NCI-H1105 (cell line): ENCODE measurements around the gene PAH.

Experiments
- DNase-seq: peaks from one replicate; lab custom pipeline; 2025; lab: John Stamatoyannopoulos, UW

The PAH gene

DNA sequence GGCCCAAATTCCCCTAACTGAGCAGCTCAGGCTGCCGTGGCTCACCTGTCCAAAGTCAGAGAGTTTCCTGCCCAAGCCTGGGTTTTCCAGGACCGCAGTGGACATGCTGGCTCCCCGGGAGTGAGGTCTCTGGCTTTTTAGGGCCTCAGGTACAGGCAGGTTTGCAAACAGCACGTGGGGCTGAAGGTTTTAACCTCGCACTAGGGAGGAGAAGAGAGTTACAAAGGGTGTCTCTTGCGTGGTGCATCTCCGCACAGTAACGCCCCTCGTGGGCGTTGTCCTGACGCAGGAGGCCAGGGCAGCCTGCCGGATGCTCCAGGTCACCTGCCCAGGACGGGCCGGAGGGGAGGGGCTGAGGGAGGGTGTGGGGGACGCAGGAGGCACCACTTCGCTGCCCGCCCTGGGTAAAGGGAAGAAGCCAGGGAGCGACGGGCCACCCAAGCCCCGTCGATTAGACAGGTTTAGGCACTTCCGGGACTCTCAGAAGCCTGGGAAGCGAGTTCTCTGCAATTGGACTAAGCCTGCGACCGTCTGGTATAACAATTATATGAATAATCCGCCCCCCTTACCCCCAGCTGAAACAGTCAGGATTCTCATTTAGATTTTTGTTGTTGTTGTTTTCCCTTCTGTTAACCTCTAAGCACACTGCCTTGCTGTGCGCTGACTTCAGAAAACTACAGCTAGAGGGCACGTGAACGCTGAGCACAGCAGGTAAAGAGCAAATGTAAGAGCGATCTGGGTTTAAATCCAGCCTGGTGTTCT, at the start of gene PAH:
TSS of gene PAH (minus strand) at position 219 of the 762 bp plus-strand sequence. CDS start at position 105, 114 bp downstream.
- no peak for DNase-seq

DNA sequence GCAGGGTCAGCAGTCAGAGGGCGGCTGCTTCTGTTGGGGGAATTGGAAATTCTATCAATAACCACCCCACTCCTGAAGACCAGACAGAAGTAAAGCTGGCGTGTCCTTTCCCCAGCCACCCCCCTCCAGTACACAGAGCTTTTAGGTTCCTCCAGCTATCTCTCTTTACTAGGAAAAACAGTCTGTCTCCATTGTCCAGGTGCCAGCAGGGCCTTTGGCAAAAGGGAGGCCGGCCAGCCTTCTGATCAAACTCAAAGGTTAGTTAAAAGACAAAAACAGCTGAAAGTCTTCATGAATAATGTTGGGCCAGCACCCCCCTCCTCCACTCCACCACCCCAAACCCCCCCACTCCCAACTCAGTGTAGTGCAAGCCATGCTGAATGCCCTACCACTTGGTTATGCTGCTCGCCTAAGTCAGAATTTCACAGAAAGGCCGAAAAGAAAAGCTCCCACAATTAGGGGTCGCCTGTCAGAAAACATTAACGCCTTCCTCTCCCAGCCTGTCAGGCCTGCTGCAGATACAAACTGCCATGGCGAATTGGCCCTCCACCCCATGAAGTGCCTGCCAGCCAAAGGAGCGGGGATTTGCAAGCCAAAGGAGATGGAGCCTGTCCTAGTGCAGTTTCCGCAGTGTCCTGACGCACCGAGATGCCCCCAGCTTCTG, 49.3 kb upstream of the PAH start:
- no peak for DNase-seq

DNA sequence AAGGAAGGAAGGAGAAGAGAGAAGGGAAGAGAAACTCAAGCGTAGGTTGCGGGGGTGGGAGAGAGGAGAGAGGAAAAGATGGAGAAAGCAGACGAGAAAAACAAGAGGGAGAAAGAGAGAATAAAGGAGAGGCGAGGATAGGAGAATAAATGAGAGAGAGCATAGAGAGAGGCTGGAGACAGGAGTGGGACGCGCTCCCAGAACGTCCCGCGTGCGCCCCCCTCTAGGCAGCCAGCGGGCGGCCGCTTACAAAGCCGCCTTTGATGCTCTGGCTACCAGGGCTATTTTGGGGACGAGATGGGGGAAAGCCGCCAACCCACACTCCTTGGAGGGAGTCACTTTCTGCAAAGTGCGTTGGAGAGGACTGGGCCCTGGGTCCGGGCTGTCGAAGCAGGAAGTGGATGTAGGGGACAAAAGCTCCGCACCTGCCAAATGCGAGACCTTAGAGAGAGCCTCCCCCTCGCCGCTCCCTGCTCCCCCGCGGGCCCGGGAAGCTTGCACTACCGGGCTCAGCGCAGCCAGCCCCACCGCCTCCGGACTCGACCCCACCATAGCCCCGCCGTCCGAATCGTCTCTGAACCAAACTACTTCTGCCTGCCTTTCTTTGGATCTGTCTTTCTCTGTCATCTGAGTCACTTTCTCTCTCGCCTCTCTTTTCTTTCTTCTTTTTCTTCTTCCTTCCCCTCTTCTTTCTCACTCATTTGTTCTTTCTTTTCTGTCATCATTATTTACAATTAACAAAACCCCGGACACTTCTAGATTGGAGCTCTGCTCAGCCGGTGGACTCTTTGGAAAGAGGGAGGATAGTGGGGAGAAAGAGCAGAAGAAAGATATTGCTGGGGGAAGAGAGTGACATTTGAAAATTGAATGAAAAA, 48.5 kb upstream of the PAH start:
- DNase-seq: peak; percentile 27

DNA sequence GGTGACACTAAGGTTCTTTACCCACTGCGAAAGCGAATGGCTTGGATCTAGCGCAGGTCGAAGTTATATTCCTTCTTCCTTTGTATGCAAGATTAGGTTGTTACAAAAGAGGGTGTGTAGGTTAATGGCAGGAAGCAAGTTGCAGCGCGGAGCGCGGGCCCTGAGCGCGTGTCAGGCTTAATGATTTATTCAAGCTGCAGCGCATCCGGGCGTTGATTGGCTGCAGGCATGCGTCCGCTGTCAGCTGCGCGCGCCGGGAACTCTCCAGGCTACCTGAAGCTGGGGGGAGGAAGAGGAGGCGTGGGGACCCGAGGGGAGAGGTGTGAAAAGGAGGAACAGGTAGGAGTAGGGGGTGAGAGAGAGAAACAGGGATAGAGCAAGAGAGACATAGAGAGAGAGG, 47.8 kb upstream of the PAH start:
- DNase-seq: peak; percentile 78

DNA sequence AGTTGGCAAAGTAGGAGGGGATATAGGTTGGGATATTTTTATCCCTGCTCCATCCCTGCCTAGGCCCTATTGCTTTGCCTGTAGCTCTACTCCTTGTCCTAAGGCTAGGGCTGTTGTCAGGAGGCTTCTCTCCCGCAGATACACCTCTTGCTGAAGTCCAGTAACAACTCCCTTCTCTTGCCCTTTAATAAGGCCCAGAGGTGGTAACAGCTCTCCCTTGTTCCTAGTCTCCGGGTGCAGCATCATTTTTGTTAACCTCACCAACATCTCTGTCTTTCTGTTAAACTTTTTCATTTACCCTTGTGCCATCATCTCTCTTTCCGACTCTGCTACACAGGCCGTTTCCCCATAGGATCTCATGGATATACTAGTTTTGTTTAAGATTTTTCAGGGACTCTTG, 46.8 kb upstream of the PAH start:
- no peak for DNase-seq

DNA sequence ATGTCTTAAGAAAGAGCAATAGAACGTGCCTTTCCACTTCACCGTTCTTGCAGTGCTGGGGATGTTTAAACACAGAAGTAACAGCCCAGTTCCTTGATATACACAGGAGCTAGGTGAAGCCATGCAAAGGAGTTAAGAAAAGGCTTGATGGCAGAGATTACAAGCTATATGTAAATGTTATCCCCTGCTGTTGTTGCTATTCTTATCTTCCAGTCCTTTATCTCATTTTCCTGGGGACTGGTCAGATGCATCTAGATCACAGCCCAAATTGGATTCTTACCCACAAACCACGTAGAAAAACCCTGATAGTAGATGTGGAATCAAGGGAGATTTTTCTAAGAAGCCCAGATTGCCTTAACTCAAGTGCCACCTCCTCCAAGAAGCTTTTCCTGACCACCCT, 45.9 kb upstream of the PAH start:
- no peak for DNase-seq

DNA sequence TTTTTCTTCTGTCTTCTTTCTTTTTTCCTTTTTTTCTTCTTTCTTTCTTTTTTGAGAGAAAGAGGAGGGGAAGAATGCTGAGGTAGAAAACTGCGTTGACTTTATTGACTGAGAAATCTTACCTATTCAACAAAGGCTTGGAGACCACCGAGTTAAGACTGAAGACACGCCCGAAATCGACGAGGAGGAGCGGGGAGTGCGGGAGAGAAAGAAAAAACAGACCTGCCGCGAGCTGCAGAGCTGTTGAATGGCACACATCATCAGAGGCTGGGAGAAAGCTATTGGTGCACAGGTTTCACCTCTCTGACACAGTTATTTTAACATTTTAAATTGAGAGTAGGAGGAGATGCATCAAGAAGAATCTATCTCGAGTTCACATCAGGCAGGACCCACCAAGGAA, 45.5 kb upstream of the PAH start:
- no peak for DNase-seq

DNA sequence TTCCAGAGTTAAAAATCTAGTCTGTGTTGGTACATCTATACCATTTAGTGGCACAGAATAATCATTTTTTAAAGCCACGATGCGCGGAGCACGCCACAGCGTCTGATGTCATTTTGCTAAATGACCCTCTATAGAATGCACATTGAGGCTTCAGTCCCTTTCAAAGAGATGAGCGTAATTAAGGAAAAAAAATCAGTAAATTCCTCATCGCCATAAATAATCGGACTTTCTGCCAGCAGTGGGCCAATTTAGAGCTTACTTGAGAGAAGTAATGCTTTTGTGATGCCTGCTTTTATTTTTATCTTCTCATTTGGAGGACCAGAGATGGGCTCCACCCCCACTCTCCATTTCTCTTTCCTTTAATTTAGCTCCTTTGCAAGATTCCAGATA, 44.4 kb upstream of the PAH start:
- peak; percentile 95 for DNase-seq

DNA sequence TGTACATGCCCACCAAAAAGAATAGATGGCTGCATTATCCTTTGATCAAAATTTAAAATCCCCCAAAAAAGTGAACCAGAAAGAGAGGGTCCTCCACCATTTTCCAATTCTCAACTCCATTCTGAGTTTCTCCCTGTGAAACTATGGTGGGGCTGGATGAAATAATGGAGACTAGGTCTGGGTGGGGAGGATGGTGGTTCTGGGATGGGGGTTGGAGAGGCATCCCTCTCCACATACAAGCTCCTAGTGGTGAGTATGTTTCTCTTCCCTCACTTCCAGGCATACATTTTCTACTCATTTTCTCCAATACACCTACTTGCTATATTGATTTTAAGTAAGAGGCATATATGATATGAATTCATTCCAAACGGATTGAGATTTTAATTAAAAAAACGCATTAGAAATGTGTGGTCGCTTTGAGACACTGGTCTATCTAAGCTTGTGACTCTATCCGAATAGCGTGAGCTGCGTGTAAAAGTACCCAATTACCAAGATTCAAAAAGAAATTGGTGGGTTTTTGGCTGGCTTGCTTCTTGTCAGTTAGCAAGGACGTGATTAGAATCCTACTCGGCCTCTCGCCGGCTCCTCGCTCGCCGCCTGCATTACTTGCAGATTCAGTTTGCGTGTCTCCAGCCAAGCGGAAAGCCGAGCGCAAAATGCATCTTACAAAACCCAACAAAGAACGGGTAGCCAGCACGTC, 43.9 kb upstream of the PAH start:
- peak; percentile 95 for DNase-seq

DNA sequence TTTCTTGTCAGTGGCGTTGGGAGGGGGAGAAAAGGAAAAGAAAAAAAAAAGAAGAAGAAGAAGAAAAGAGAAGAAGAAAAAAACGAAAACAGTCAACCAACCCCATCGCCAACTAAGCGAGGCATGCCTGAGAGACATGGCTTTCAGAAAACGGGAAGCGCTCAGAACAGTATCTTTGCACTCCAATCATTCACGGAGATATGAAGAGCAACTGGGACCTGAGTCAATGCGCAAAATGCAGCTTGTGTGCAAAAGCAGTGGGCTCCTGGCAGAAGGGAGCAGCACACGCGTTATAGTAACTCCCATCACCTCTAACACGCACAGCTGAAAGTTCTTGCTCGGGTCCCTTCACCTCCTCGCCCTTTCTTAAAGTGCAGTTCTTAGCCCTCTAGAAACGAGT, 42.3 kb upstream of the PAH start:
- peak; percentile 36 for DNase-seq

DNA sequence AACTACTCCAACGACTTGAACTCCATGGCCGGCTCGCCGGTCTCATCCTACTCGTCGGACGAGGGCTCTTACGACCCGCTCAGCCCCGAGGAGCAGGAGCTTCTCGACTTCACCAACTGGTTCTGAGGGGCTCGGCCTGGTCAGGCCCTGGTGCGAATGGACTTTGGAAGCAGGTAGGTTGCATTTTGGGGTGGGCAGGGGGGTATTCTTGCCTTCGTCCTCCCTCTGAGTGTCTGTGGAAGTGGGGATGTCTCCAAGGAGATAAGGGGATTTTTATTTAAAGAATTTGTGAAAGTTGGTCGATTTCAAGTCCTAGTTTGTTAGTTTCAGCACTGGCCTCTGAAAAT, 41.8 kb upstream of the PAH start:
- no peak for DNase-seq

DNA sequence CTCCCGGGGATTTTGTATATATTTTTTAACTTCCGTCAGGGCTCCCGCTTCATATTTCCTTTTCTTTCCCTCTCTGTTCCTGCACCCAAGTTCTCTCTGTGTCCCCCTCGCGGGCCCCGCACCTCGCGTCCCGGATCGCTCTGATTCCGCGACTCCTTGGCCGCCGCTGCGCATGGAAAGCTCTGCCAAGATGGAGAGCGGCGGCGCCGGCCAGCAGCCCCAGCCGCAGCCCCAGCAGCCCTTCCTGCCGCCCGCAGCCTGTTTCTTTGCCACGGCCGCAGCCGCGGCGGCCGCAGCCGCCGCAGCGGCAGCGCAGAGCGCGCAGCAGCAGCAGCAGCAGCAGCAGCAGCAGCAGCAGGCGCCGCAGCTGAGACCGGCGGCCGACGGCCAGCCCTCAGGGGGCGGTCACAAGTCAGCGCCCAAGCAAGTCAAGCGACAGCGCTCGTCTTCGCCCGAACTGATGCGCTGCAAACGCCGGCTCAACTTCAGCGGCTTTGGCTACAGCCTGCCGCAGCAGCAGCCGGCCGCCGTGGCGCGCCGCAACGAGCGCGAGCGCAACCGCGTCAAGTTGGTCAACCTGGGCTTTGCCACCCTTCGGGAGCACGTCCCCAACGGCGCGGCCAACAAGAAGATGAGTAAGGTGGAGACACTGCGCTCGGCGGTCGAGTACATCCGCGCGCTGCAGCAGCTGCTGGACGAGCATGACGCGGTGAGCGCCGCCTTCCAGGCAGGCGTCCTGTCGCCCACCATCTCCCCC, 41.2 kb upstream of the PAH start:
- no peak for DNase-seq

DNA sequence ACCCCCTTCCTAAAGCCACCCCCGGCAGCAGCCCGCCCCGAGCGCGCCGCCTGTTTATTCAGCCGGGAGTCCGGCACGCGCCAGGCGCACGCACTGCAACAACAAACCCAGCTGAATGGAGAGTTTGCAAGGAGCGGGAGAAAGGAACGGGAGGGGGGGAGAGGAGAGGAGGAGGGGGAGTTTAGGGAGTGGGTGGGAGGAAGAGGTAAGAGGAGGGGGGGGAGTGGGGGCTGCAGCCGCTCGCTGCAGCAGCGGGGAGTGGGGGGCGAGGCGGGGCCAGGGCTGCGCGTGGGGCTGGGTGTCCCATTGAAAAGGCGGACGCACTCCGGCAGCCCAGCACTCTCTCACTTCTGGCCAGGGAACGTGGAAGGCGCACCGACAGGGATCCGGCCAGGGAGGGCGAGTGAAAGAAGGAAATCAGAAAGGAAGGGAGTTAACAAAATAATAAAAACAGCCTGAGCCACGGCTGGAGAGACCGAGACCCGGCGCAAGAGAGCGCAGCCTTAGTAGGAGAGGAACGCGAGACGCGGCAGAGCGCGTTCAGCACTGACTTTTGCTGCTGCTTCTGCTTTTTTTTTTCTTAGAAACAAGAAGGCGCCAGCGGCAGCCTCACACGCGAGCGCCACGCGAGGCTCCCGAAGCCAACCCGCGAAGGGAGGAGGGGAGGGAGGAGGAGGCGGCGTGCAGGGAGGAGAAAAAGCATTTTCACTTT, 40.5 kb upstream of the PAH start, which contains the start of gene ASCL1:
TSS of gene ASCL1 (plus strand) at position 336 of the 712 bp plus-strand sequence. CDS start 571 bp downstream, outside the sequence.
- DNase-seq: peak; percentile 95

DNA sequence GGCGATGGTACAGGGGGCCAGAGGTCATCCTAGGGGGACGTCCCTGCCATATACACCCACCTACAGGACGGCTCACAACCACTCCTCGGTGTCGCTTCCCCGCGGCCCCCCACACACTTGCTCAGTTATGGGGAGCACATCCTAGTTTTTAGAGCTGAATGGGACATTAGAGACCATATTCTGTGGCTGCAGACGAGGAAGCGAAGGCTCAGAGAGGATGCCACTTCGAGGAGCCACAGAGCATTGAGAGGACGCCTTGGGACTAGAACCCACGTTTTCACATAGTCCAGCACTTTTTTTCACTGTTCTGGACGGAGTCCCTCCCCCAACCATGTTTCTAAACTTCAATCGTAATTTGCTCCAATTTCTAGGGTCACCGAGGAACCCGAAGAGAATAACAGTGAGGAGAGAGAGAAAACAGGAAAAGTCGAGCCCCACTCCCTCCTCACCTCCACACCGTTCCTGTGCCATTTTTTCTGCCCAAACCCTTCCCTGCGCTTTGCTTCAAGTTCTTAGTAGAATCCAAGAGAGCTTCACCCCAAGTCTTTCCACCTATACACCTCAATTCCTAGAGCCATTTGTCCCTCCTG, 39.8 kb upstream of the PAH start:
- no peak for DNase-seq

DNA sequence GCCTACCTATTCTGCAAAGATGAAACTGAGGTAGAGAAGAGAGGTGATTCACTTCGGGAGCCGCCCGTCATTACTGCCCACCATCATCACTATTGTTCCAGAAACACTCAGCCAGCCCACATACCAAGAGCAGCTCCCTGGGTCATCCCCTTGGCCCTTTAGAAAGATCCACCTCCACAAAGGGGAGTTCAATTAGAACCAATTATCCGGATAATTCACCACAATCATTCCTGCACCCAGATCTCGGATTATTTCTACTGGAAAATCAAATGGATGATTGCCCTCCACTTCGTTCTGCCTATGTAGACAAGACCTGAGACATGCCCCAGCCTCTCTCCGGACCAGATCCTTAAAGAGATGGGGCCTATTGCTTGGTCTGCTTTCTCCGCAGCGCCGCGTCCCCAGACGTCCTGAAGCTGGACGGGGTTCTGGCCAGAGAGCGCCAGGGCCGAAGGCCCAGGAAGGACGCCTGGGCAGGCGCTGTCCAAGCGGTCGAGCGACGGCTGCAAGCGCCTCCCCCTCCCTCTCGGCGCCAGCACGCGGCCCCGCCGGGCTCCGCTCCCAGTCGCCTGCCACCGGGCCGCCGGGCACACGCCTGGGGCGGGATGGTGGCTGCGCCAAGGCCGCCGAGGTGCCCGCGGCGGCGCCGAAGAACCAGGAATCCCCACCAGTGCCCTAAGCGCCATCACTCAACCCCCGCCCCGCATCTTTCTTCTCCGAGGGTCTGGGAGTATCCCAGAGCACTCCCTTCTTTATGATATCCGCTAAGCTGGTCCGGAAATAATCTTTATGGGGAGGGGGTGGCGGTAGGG, 39.1 kb upstream of the PAH start:
- DNase-seq: peak; percentile 49

DNA sequence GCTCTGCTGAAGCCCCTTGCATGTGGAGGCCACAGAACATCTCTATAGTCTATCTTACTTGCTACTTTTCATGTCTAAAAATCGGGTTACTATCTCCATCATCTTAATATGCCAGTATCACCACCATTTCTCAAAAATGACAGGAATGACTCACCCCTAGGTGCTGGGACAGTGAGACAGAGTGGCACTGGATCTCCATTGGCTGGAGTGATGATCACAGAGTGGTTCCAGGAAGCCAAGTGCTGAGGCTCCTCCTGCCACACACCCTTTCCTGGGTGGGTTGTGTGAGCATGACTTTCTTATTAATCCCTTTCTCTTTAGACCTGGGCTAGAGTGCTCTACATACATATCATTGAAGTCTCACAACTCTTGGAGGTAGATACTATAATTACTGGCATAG, 37.1 kb upstream of the PAH start:
- DNase-seq: no peak

DNA sequence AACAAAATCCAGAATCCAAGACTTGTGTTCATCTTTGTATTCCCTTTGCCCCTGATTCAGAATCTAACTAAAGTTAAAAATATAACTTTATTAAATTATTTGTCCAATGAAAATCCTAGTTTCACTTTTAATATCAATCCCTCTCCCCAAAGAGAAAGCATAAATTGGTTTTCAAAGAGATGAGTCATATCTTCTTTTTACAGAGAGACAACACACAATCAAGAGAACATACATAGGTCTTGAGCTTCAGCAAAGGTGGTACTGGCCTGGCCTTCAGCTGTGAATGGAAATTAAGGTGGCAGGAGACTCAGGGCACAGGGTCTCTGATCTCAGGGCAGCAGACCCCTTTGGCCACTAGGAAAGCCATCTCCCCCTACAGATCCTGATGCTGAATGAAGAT, 36.2 kb upstream of the PAH start:
- no peak for DNase-seq

DNA sequence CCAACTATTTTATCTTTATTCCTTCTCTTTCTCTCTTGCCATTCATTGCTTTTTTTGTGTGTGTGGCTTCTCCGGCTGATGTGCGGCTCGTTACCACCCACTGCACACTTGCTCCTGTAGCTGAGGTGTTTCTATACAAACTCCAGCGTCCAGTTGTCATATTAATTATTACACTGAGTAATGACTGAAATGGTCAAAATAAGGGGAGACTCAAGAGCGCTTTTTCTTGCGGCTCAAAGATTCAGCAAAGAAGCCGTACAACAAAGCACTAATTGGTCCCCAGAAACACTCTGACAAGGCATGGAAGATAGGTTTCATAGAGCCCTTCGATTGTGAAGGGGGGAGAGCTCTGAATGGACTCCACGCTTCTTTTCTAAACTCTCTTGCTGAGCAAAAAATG, 34.8 kb upstream of the PAH start:
- peak; percentile 32 for DNase-seq

DNA sequence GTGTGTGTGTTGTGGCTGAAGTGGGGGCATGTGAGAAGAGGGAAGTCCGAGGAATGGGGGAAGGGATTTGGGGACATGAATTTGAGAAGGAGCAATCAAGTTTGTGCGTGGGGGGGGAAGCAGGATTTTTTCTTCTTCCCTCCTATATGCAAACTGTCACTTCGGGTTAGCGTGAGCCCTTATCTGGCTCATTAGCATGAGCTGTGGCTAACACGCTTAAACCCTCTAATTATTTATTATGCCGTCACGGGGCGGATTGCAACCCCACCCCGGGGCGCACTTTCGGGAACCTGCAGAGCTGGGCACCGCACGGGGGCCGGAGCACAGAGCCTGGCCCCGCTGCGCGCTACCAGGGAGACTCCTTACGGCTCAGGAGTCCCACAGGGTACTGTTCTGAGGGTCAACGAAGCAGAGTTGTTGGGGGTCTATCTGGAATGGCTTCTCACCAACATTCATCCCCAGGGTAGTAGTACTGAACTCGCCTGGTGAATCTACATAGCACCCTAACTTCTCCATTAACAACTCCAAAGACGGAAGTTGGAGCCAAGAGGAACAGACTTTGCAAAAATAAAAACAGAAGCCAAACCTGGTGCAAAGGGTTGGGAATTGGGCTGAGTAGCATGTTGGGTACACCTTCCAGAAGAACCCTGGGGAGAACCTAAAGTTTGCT, 34.0 kb upstream of the PAH start:
- DNase-seq: peak; percentile 83
